Erythroblast (primary cell): ENCODE measurements around the gene NGF.

Source experiments
- GATA1 ChIP-seq: IDR thresholded peaks from 2 replicates; pipeline ENCODE4 v1.6.1; 2011; ENCODE audit warnings: low read depth, mild to moderate bottlenecking, control low read depth, low read length, moderate library complexity
- POLR2A ChIP-seq: IDR thresholded peaks from 2 replicates; pipeline ENCODE4 v1.6.1; 2011; ENCODE audit warnings: mild to moderate bottlenecking, low read length

- TF ChIP-seq GATA1 (no peak), POLR2A (no peak)
Observed at GRCh38 chr1:115379943-115380342, 41.9 kb upstream of the NGF start.
